Muscle of leg (tissue), 11 donors: ENCODE measurements around the gene DNAJB6. TPM values are rescaled to one million over a fixed set of nuclear protein-coding genes. Genes with fewer than 3 reads are reported as not detected.
A peak's percentile ranks its signal among the peaks of the same experiment; 100 is the strongest.

ENCODE experiments used
- DNase-seq: peaks from one replicate; pipeline ENCODE4 v3.0.0; 2013
- H3K27ac ChIP-seq: one replicate; pipeline ENCODE4 v1.5.1; 2013; ENCODE audit warnings: mild to moderate bottlenecking, low read length, control low read depth
- H3K27me3 ChIP-seq: one replicate; pipeline ENCODE4 v1.6.1; 2013; ENCODE audit warnings: low read length; ENCODE audit not compliant: control insufficient read depth, insufficient read depth
- H3K36me3 ChIP-seq: one replicate; pipeline ENCODE4 v1.6.1; 2013; ENCODE audit warnings: low read length; ENCODE audit not compliant: control insufficient read depth, insufficient read depth
- H3K4me1 ChIP-seq: one replicate; pipeline ENCODE4 v1.6.1; 2013; ENCODE audit warnings: low read length; ENCODE audit not compliant: control insufficient read depth, insufficient read depth
- H3K4me3 ChIP-seq: one replicate; pipeline ENCODE4 v1.5.1; 2013; ENCODE audit warnings: low read length, control low read depth
- H3K9me3 ChIP-seq: replicated peaks from 2 replicates; pipeline ENCODE4 v1.6.1; 2013; ENCODE audit warnings: low read depth, low read length; ENCODE audit not compliant: control insufficient read depth
- WGBS: methylation state at CpG from one replicate; pipeline ENCODE4 v1.1.5; 2013; ENCODE audit warnings: missing lambda C conversion rate; ENCODE audit not compliant: insufficient coverage; 5-methylcytosine and 5-hydroxymethylcytosine counted together
- polyA plus RNA-seq, 8 donors: library from polyadenylated mRNA; unstranded; fragments of 120-200 nt; gene quantifications; one replicate each; pipeline versions ENCODE4 v1.2.1 to v1.2.3, GENCODE V29; 2013; ENCODE audit warnings: inconsistent platforms in 1 of 8, low replicate concordance in 1 of 8; ENCODE audit not compliant: insufficient read length in 8 of 8, insufficient read depth in 1 of 8
- total RNA-seq: library from RNA; stranded (reverse); fragments of 120-200 nt; gene quantifications from one replicate; pipeline ENCODE4 v1.2.4, GENCODE V29; 2013

The DNAJB6 gene
- total and polyA plus RNA-seq, 9 donors: 76.1 to 137 (median 121) TPM

- no peak for DNase-seq
- no peak overlapping the region for H3K27ac ChIP-seq
- no peaks in the 10 kb centered on the region for H3K9me3 ChIP-seq
- no peaks in the 10 kb centered on the region for H3K4me1 ChIP-seq
- H3K27me3 ChIP-seq: no peaks in the 10 kb centered on the region
- H3K36me3 ChIP-seq: peaks cover 43% of the 10 kb centered on the region
- 88% methylated on average over 9 of the region's 16 CpGs for WGBS
- H3K4me3 ChIP-seq: no peak overlapping the region
Observed at GRCh38 chr7:157378390-157378789, 41.6 kb downstream of the DNAJB6 start.

- Histone ChIP-seq H3K27ac (no peak overlapping the region), H3K27me3 (no peaks in the 10 kb centered on the region), H3K36me3 (peaks cover 44% of the 10 kb centered on the region), H3K9me3 (no peaks in the 10 kb centered on the region), H3K4me1 (no peaks in the 10 kb centered on the region), H3K4me3 (no peak overlapping the region)
- WGBS: no CpG with 5 or more reads among the region's 1 CpG
- no peak for DNase-seq
Observed at GRCh38 chr7:157379493-157379892, 42.7 kb downstream of the DNAJB6 start.

- WGBS: 81% methylated on average over 6 of the region's 7 CpGs
- H3K4me1 ChIP-seq: no peaks in the 10 kb centered on the region
- no peak overlapping the region for H3K27ac ChIP-seq
Observed at GRCh38 chr7:157380416-157380815, 43.6 kb downstream of the DNAJB6 start.

GRCh38 chr7:157383868-157384267, 47.1 kb downstream of the DNAJB6 start:
- H3K9me3 ChIP-seq: no peaks in the 10 kb centered on the region
- peaks cover 43% of the 10 kb centered on the region for H3K36me3 ChIP-seq
- H3K27me3 ChIP-seq: no peaks in the 10 kb centered on the region
- H3K4me1 ChIP-seq: no peaks in the 10 kb centered on the region
- H3K4me3 ChIP-seq: no peak overlapping the region
- no CpG with 5 or more reads among the region's 5 CpGs for WGBS
- DNase-seq: no peak
- H3K27ac ChIP-seq: no peak overlapping the region

More at GRCh38 chr7:157380416-157380815, 43.6 kb downstream of the DNAJB6 start:
- Histone ChIP-seq H3K36me3 (peaks cover 44% of the 10 kb centered on the region), H3K9me3 (no peaks in the 10 kb centered on the region), H3K27me3 (no peaks in the 10 kb centered on the region), H3K4me3 (no peak overlapping the region)
- DNase-seq: no peak

GRCh38 chr7:157384301-157384700, 47.5 kb downstream of the DNAJB6 start:
- DNase-seq: no peak
- WGBS: 77% methylated on average over 4 of the region's 9 CpGs
- Histone ChIP-seq H3K4me1 (no peaks in the 10 kb centered on the region), H3K27me3 (no peaks in the 10 kb centered on the region), H3K36me3 (peaks cover 41% of the 10 kb centered on the region), H3K27ac (no peak overlapping the region), H3K4me3 (no peak overlapping the region), H3K9me3 (no peaks in the 10 kb centered on the region)

- WGBS: 66% methylated on average over 10 of the region's 23 CpGs
- no peaks in the 10 kb centered on the region for H3K9me3 ChIP-seq
- peaks cover 54% of the 10 kb centered on the region for H3K36me3 ChIP-seq
- no peak overlapping the region for H3K4me3 ChIP-seq
- H3K27ac ChIP-seq: no peak overlapping the region
- H3K27me3 ChIP-seq: no peaks in the 10 kb centered on the region
- H3K4me1 ChIP-seq: peaks cover 15% of the 10 kb centered on the region
- DNase-seq: peak; percentile 77
Observed at GRCh38 chr7:157386979-157387800, 50.4 kb downstream of the DNAJB6 start.

- Histone ChIP-seq H3K27ac (no peak overlapping the region), H3K4me1 (peaks cover 15% of the 10 kb centered on the region)
- WGBS: 80% methylated on average over 1 of the region's 5 CpGs
Observed at GRCh38 chr7:157388301-157388700, 51.5 kb downstream of the DNAJB6 start.

DNA sequence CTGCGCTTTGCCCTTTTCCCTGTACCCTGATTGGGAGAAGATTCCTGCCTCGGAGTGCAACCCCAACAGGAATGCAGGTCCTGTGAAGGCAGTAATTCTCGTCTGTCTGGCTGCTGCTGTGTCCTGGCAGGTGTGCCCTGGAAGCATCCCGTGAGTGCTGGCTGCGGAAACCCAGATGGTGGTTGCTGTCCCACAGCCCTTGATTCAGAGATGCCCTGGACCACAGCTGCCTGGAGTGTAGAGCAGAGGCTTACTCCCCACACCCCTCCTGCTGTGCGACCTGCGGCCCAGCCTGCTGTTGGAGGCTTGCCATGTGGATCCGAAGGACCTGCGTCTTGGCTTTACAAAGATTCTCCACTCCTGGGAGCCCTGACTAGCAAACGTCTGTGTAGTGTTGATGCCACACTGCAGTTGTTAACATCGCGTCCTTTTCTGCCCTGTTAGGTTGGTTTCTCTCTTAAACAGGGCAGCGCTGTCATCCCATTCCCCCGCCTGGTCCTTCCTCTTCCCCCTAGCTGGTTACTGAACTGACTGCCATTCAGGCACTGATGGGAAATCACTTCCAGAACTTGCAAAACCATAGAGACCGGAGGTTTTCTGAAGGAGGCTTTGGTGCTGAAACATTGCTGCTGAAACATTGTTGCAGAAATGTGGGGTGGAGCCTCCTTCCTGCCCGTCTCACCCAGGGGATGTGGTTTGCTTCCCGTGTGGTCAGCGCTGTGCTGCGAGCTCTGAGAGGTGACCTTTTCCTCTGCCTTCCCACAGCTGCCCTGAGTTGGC, 53.3 kb downstream of the DNAJB6 start:
- 65% methylated on average over 14 of the region's 19 CpGs for WGBS
- Histone ChIP-seq H3K27me3 (no peaks in the 10 kb centered on the region), H3K9me3 (no peaks in the 10 kb centered on the region), H3K36me3 (peaks cover 34% of the 10 kb centered on the region), H3K4me1 (peaks cover 15% of the 10 kb centered on the region), H3K4me3 (no peak overlapping the region), H3K27ac (no peak overlapping the region)
- DNase-seq: no peak

More at GRCh38 chr7:157388301-157388700, 51.5 kb downstream of the DNAJB6 start:
- Histone ChIP-seq H3K36me3 (peaks cover 48% of the 10 kb centered on the region), H3K9me3 (no peaks in the 10 kb centered on the region), H3K4me3 (no peak overlapping the region), H3K27me3 (no peaks in the 10 kb centered on the region)
- DNase-seq: no peak

GRCh38 chr7:157391036-157391710, 54.4 kb downstream of the DNAJB6 start:
- Histone ChIP-seq H3K27ac (no peak overlapping the region), H3K27me3 (no peaks in the 10 kb centered on the region), H3K4me1 (peaks cover 22% of the 10 kb centered on the region), H3K9me3 (no peaks in the 10 kb centered on the region), H3K36me3 (peaks cover 36% of the 10 kb centered on the region), H3K4me3 (no peak overlapping the region)
- DNase-seq: no peak
- WGBS: 75% methylated on average over 13 of the region's 15 CpGs
